Gastrocnemius medialis (tissue), 4 donors: ENCODE results near the gene PAIP2. TPM values are rescaled to one million over a fixed set of nuclear protein-coding genes. Genes with fewer than 3 reads are reported as not detected.

Experiments
- ATAC-seq, 2 donors: fragments of 150-250 bp; one replicate each; pipeline ENCODE4 v1.9.1; 2016
- DNase-seq, 2 donors: peaks; one replicate each; pipeline ENCODE4 v3.0.0-alpha.2; 2019
- H3K27ac ChIP-seq, 4 donors: fragments of 200-600 bp; sonication (generic); 1 replicate in 1 of 4; 2 replicates in 3 of 4; pipeline ENCODE4 v1.5.1; 2016 to 2018; ENCODE audit warnings: mild to moderate bottlenecking in 2 of 4, moderate library complexity in 1 of 4
- H3K27me3 ChIP-seq, 3 donors: fragments of 200-600 bp; sonication (generic) in 2 of 3; 1 replicate in 1 of 3; 2 replicates in 2 of 3; pipeline versions ENCODE4 v1.5.1 to v1.6.0; 2016 to 2019; ENCODE audit warnings: mild to moderate bottlenecking in 1 of 3, moderate library complexity in 1 of 3
- H3K36me3 ChIP-seq, 2 donors: fragments of 200-600 bp; sonication (generic) in 1 of 2; one replicate each; pipeline ENCODE4 v1.5.1; 2017 to 2018
- H3K4me1 ChIP-seq, 2 donors: fragments of 200-600 bp; sonication (generic) in 1 of 2; one replicate each; pipeline ENCODE4 v1.5.1; 2016 to 2017; ENCODE audit warnings: mild to moderate bottlenecking in 2 of 2
- H3K4me3 ChIP-seq, 4 donors: fragments of 200-600 bp; sonication (generic) in 3 of 4; 1 replicate in 1 of 4; 2 replicates in 3 of 4; pipeline ENCODE4 v1.5.1; 2016 to 2019; ENCODE audit warnings: mild to moderate bottlenecking in 2 of 4
- H3K9me3 ChIP-seq, 3 donors: fragments of 200-600 bp; sonication (generic) in 2 of 3; 1 replicate in 1 of 3; 2 replicates in 2 of 3; pipeline ENCODE4 v1.5.1; 2016 to 2019
- CTCF ChIP-seq, 5 experiments: fragments of 450-650 bp in 3 of 5; fragments of 200-600 bp in 2 of 5; sonication (generic) in 2 of 5; IDR thresholded peaks in 4 of 5; conservative IDR thresholded peaks in 1 of 5; 1 replicate in 4 of 5; 2 replicates in 1 of 5; pipeline ENCODE4 v1.5.1; 2016 to 2019; ENCODE audit warnings: antibody characterized with exemption in 5 of 5, mild to moderate bottlenecking in 3 of 5, moderate library complexity in 3 of 5
- POLR2A ChIP-seq, 2 donors: fragments of 450-650 bp; IDR thresholded peaks; one replicate each; pipeline ENCODE4 v1.6.1; 2017; ENCODE audit warnings: antibody characterized with exemption in 2 of 2, mild to moderate bottlenecking in 2 of 2, moderate library complexity in 2 of 2
- in situ Hi-C, 4 donors: fragments of 200-750 bp; cut with MboI; loops; one replicate each; pipeline versions ENCODE4 v1.15.0 to v1.8.0; 2017; ENCODE audit warnings: low sequenced_read_pairs in 4 of 4
- intact Hi-C: fragments of 100-400 bp; cut with DNase I; formaldehyde crosslinking; loops from one replicate; pipeline ENCODE4 v1.15.1; 2023; ENCODE audit warnings: low total_unique reads
- total RNA-seq, 4 donors: library from RNA; depleted of rRNA; stranded (reverse); fragments of >200 nt; gene quantifications; one replicate each; pipeline versions ENCODE4 v1.1.0 to v1.2.3, GENCODE V29; 2016

Gene PAIP2
- total RNA-seq, 4 donors from 2014 or later: 111 to 148 (median 126) TPM

- intact Hi-C loops: no loop called here
- ATAC-seq: peak; percentile 22 to 29
- peak overlapping the region; percentile 60 to 75 (median 64) for H3K4me3 ChIP-seq
- H3K27ac ChIP-seq: peak overlapping the region; percentile 86 to 97 (median 92)
- DNase-seq: no peak
- TF ChIP-seq CTCF (IDR thresholded peaks at IDR 0.05 in 4 of 5, conservative IDR thresholded peaks at IDR 0.05 in 1 of 5): no peak
- no peak for TF ChIP-seq POLR2A (IDR thresholded peaks at IDR 0.05)
- H3K9me3 ChIP-seq: no peaks in the 10 kb centered on the region
- peaks cover 18 to 19% of the 10 kb centered on the region in 2 donors for H3K4me1 ChIP-seq
- no peaks in the 10 kb centered on the region for H3K27me3 ChIP-seq
- in situ Hi-C loops: no loop called here
- no peaks in the 10 kb centered on the region for H3K36me3 ChIP-seq
These were observed 61.7 kb downstream of the PAIP2 start for GRCh38 chr5:139403418-139403786.

GRCh38 chr5:139403787-139404483 lies 62.3 kb downstream of the PAIP2 start, which contains the start of gene SPATA24:
Gene SPATA24 (minus strand): TSS chr5:139404089. CDS start chr5:139404060, 29 bp downstream.
- Histone ChIP-seq H3K27me3 (no peaks in the 10 kb centered on the region), H3K9me3 (no peaks in the 10 kb centered on the region), H3K36me3 (no peaks in the 10 kb centered on the region), H3K4me3 (peak within 1 kb of the TSS; percentile 60 to 75 (median 64)), H3K27ac (peak within 1 kb of the TSS; percentile 86 to 97 (median 92)), H3K4me1 (peaks cover 19 to 21% of the 10 kb centered on the region in 2 donors)
- TF ChIP-seq CTCF (IDR thresholded peaks at IDR 0.05 in 4 of 5, conservative IDR thresholded peaks at IDR 0.05 in 1 of 5) (no peak), POLR2A (IDR thresholded peaks at IDR 0.05) (peak; percentile 25 to 37)
- ATAC-seq (peak; percentile 92), DNase-seq (peak; percentile 94 to 95)
- in situ Hi-C loops (no loop called here), intact Hi-C loops (no loop called here)

GRCh38 chr5:139404484-139404840 lies 62.8 kb downstream of the PAIP2 start:
- Histone ChIP-seq H3K27me3 (no peaks in the 10 kb centered on the region), H3K4me3 (peak overlapping the region; percentile 60 to 75 (median 64)), H3K36me3 (no peaks in the 10 kb centered on the region), H3K9me3 (no peaks in the 10 kb centered on the region), H3K27ac (peak overlapping the region; percentile 86 to 97 (median 92)), H3K4me1 (peaks cover 20 to 21% of the 10 kb centered on the region in 2 donors)
- TF ChIP-seq CTCF (IDR thresholded peaks at IDR 0.05 in 4 of 5, conservative IDR thresholded peaks at IDR 0.05 in 1 of 5) (no peak), POLR2A (IDR thresholded peaks at IDR 0.05) (no peak)
- DNase-seq (no peak), ATAC-seq (no peak)
- in situ Hi-C loops (no loop called here), intact Hi-C loops (no loop called here)

- no peaks in the 10 kb centered on the region for H3K36me3 ChIP-seq
- H3K27me3 ChIP-seq: no peaks in the 10 kb centered on the region
- intact Hi-C loops (no loop called here), in situ Hi-C loops (no loop called here)
- no peaks in the 10 kb centered on the region for H3K9me3 ChIP-seq
- TF ChIP-seq CTCF (IDR thresholded peaks at IDR 0.05 in 4 of 5, conservative IDR thresholded peaks at IDR 0.05 in 1 of 5): no peak
- TF ChIP-seq POLR2A (IDR thresholded peaks at IDR 0.05): no peak
- no peak for DNase-seq
- H3K4me1 ChIP-seq: peaks cover 35 to 36% of the 10 kb centered on the region in 2 donors
- H3K27ac ChIP-seq: no peak overlapping the region
- H3K4me3 ChIP-seq: no peak overlapping the region
- ATAC-seq: no peak
These were observed 65.3 kb downstream of the PAIP2 start for GRCh38 chr5:139406963-139407362.
